HG03432 (cell line): ENCODE measurements around the gene SMARCC1.

Experiments
- ATAC-seq: cut with Tn5 transposase; IDR thresholded peaks from one replicate; pipeline ENCODE4 v1.9.1; 2021; ENCODE audit warnings: mild to moderate bottlenecking, moderate library complexity; ENCODE audit not compliant: unreplicated experiment

The SMARCC1 gene

GRCh38 chr3:47592066-47592795 lies 189.5 kb downstream of the SMARCC1 start:
- ATAC-seq: no peak

GRCh38 chr3:47590216-47590615 lies 191.5 kb downstream of the SMARCC1 start:
- no peak for ATAC-seq

DNA sequence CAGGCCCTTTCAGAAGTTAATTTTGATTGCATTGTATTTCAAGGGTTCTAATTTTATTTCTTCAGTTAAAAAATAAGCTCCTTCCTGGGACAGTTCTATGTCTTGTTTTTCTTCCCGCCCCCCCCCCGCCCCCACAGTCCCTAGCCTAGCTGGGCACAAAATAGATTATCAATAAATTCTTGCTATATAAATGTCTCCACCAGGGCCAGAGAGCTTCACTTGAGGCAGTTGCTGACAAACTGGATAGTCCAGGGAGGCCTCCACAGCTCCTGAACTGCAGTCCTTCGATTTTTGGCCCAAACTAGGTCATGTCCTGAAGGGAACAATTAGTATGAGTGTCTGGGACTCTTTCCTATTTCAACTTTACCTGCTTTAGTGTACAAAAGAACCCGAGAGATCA lies 193.1 kb downstream of the SMARCC1 start:
- ATAC-seq: no peak

DNA sequence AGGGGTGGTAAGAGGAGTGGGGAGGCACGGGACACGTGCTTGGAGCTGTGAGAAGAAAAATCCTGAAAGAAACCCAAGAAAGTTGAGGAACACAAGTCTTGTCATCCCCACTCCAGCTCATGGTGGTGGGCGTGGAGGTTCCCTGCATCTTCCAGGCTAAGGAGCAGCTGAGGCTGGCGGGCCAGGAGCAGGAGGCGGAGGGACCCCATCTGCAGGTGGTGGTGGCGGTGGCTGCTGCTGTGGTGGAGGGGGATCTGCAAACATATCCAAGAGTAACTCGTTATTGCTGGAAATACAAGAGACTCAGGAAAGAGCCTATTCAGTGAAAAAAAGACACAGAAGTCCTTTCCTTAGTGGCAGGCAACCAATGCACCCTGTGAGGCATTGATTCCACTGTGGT lies 193.6 kb downstream of the SMARCC1 start:
- ATAC-seq: no peak

DNA sequence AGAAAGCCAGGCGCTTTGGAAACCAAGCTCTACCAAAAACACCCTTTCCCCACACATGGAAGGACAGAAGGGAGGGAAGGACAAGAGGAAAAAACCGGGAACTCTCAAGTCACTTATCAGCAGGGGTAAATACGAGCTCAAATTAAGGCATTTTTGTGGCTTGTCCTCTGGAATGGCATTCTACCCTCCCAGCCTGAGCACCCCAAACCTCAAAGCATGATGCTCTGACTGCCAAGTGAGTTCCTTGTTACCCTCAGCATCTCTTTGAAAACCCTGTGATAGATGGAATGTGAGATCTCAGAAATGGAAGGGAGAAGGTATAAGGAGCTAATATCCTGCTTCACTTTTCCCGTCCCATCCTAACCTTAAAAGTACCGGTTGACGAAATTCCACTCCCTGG lies 194.9 kb downstream of the SMARCC1 start:
- no peak for ATAC-seq

DNA sequence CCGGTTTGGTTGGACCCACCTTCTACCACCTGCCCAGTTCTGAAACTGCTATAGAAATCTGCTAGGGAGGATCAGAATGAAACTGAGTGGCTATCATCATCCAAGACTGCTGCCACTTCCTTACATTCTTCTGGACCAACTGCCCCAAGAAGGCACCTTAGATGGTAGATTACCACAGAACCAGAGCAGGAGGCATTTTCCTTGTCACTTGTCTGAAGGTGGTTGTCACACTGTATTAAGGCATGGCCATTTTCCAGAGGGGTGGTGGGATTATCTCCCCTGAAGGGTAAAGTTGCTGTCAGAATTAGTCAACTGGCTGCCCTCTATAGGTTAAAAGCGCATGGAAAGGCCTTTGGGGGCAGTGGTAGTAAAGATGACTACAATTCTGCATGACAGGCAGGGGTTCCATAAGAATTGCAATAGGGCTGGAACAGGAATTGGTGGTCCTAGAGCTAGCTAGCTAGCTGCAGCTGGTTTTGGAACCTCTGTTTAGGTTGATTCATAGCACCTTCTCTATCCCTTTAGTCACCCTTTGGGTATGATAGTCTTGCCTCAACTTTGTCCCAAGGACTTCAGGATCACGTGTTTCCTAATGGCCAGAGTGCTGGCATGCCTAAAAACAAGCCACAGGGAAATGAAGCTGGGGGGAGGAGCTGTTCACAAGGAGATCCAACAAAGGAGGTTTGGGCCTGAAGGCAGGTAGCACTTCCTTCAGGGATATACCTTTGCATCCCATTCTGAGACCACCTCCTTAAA lies 198.2 kb downstream of the SMARCC1 start:
- no peak for ATAC-seq

- ATAC-seq: no peak
Observed at GRCh38 chr3:47581835-47582234, 199.9 kb downstream of the SMARCC1 start.

DNA sequence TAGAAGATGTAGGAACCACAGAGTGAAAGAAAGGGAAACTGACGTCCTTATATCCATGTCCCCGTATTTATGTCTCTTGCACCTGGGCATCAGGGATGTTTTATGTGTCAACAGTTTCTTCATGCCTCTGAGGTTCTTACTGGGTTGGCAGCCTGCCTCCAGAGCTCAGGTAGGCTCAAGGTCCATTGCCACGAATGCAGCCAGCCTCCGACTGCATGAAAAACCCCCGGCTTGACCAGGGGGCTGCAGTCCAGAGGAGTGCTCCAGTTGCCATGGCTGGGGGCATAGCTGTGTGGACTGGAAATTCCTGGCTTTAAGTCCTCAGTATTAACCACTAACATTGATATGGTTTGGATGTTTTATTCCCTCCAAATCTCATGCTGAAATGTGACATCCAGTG lies 200.3 kb downstream of the SMARCC1 start:
- ATAC-seq: no peak

- ATAC-seq: no peak
Observed at GRCh38 chr3:47580481-47580880, 201.2 kb downstream of the SMARCC1 start.

DNA sequence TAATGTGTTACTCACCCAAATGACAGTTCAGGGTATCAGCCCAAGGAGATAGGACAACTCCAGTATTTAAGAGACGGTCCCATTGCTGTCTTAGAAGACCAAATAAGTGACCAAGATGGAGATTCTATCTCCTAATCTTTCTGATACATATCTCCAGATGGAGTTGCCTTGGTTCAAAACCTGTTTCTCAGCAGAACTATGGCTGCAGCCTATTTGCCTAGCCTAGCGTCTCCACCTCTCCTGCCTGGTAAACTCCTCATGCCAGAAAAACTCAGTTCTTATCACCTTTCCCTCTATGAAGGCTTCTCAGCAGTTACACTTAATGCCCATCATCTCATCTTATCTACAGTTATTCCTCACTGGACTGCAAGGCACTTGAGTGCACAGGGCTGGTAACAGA lies 201.8 kb downstream of the SMARCC1 start:
- no peak for ATAC-seq

- ATAC-seq: peak; percentile 41
Observed at GRCh38 chr3:47578691-47579632, 202.7 kb downstream of the SMARCC1 start, which contains the start of gene CSPG5. Gene CSPG5, minus strand, starts transcription at chr3:47578865. Its CDS starts 172 bp downstream, at chr3:47578693.

DNA sequence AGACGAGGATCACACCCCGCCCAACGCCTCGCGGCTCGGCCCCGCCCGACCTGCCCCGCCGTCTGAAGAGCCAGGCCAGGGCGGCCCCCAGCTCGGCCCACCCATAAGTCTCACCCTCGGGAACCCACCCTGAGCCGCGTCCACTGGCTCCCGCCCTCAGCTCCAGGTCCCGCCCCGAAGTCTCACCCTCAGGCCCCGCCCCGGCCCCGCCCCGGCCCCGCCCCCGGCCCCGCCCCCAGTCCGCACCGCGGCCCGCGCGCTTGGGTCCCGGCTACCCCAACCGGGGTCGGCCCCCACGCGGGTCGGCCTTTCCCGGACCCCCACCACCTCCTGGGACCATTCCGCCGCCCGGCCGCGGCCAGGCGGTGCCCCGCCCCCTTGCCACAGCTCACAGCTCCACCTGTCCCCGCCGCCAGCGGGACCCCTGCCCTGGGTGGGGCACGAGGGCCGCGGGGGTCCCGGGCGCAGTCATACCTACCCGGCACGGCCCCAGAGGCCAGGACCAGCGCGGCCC lies 203.5 kb downstream of the SMARCC1 start:
- peak; percentile 57 for ATAC-seq

DNA sequence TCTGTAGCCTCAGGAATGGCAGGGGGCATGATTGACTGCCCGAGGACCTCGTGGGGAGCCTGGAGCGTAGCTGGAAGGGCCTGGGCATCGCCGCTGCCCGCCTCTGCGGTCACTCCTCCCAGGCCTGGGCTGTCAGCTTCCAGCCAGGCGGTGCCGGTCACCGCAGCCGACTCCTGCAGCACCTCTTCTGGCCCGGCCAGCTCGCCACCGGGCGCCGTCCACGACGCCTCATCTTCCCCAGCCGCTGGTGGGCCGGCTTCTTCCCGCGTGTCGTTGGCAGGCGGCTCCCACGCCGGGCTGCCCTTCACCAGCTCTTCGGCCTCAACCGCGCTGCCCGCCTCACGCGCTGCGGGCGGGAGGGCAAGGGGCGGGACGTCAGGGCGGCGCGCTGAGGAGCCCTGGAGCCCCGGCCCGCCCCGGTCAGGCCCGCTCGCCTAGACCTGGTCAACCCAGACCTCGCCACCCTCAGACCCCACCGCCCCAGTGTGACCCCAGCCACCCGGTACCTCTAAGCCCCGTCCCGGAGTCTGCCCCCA lies 204.0 kb downstream of the SMARCC1 start:
- peak; percentile 4 for ATAC-seq

DNA sequence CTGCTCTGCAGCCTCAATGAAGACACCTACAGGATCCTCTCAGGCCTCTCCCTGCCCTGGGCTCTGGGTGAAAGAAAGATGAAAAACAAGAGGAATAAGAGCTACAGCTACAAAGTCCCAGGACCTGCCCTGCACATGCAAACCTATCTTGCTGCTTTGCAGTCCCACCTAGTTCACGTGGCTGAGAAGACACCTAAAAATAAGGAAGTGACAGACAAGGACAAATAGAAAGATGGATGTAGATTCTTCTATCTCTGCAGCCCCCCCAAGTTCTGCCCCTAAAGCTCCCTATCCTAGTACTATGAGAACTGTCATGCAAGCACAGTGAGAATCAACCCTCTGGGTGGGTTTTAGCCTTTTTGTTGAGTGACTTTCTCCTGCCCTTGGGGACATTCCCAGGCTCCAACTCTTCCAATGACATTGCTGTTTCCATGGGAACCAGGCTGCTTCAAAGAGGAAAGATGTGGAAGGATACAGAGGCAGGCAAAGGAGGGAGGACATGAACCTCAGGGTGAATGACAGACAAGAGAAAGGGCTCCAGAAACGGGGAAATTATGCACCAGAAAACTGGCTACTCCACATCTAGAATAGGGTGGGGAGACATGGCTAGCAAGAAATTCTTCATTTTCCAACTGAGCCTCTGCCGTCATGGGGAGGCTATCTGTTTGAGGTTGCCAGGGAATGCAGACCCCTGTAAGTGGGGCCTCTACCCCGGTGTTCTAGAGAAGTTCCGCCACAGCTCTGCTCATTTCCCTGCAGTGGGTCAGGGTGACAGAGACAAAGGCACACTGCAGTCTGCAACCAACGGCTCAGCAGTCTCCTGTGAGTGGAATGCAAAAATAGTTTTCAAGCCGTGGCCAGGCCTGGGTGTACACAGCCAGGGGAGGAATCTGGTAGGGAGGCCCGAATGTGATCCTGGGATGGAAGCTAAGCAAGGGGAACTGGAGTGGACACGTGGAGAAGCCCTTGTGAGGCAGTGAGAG lies 208.2 kb downstream of the SMARCC1 start:
- ATAC-seq: no peak

GRCh38 chr3:47571391-47572175 lies 210.1 kb downstream of the SMARCC1 start:
- no peak for ATAC-seq

GRCh38 chr3:47568901-47569300 lies 212.8 kb downstream of the SMARCC1 start:
- no peak for ATAC-seq

DNA sequence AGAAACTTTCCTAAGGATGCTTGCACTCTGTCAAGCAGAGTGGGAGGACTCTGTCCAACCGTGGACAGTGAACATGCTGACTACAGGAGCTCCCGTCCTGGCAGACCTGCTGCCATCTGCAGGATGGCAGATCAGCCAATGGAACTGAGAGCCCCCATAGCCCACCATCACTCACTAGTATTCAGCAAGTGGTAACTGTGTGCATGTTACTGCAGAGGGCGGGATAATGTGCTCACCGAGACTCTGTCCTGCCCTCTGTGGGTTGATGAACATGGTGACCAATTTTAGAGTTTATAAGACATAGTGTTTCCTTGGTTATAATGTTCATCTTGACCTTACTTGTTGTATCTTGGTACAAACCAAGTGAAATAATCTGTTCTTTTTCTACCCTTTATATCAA lies 214.5 kb downstream of the SMARCC1 start:
- no peak for ATAC-seq

DNA sequence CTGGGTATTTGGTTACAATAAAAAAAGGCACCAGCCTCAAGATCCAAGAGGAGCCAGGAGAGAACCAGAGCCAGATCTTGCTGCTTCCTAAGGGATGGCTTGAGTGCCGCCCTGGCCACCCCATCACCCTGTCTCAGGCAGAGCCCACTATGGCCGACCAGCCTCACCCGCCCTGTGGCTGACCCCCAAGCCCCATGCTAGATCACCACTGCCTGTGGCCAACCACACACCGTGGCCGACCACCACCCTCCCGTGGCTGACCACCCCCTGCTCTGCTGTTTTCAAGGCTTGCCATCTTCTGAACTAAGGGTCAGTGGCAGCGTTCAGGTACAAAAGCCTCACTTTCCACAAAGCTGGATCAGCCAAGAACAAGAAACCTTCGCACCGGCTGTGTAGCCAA lies 215.0 kb downstream of the SMARCC1 start:
- no peak for ATAC-seq
